HTERT RPE-1 (cell line): Measurements from ENCODE around the gene PIGH.
"Not testable (repeated sequence)": the region's sequence is repeated elsewhere in the genome, so short reads cannot be mapped to it uniquely, and the experiment has no call there.

Source experiments
- in situ Hi-C: fragments of 300-500 bp; cut with MboI; formaldehyde crosslinking; loops from 4 replicates; pipeline ENCODE4 v1.14.3; 2020; ENCODE audit warnings: low sequenced_read_pairs

Gene PIGH

DNA sequence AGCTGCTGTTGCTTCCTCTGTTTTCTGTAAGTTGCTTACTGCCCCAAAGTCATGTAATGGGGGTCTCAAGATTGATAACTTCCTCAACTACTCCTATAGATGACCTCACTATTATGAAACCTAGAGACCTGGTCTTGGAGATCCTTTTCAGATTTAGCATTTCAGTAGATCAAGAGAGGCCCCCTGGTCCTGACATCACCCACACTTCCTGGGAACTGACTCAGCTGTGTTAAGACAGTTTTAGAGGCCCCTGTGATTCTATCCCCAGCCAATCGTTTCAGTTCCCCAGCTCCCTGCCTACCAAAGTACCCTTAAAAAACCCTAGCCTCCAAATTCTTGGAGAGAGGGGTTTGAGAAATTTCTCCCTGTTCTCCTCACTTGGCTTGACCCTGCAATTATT, 10.4 kb upstream of the PIGH start:
- in situ Hi-C loops = no loop called here

DNA sequence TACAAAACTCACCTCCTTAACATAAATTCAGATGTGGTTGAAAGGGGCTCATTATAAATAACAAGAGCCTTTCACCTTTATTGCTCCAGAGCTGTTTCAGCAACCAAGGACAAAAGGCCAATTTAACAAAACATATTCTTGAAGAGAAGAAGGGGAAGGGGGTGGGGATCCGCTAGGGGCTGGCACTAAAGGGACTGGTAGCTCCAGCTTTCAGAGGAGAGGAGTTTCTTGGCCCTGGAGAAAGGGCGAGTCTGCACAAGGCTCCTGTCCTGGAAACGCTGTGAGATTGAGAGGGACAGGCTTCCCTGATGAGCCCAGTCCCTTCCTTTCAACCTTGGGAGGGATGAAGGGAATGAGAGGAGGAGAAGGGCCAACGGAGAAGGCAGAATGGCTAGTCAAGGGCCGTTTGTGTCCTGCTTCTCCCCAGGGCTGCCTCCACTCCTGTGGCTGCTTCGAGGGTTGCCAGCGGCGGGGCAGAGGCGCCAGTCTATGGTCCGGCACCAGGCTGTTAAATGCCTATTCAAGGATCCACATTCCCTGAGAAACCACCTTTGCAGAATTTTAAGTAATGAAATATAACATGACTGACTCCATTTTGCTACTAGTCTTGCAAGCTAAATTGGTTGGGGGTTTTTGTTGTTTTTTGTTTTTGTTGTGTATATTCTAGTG, 9.7 kb upstream of the PIGH start:
- in situ Hi-C loops = no loop called here

GRCh38 chr14:67607646-67608045, 7.6 kb upstream of the PIGH start:
- in situ Hi-C loops = no loop called here

GRCh38 chr14:67602995-67603545, 3.0 kb upstream of the PIGH start:
- in situ Hi-C loops = no loop called here

- in situ Hi-C loops = no loop called here
Observed at GRCh38 chr14:67602076-67602475, 2.0 kb upstream of the PIGH start.

GRCh38 chr14:67600562-67600974, 500 bp upstream of the PIGH start:
- in situ Hi-C loops = not testable (repeated sequence)

DNA sequence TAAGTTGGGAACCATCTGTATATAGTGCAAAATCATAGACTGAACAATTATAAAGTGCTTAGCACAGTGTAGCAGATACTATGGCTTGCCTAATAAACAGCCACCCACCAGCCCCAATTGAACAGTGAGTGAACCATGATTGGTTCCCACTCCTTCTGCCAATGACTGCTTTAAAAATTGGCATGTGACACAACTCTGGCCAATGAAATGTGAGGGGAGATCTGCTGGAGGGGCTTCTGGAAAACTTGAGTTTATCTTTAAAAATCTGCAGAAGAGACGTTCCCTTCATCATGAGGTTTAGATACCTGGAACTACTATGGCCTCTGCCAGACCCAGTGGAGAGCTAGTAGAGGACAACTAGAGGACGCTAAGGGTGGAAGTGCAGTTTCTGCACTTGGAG, 4.7 kb downstream of the PIGH start:
- in situ Hi-C loops = no loop called here

DNA sequence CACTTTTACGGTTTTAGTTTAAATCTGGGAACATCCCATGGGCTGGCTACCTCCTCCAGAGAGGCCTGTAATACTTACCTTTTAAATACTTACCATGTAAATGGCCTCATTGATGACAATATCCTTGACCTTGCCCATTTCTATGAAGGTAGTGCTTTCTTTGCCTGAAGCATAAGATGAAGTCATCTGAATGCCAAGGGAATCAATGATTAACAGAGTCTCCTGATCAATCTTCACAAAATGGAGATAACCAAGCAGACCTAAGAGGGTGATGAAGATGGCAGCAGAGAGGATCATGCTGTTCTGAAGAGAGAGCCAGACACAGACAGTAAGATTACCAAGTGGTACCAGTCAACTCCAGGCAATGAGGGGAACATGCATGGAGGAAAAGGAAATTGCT, 6.4 kb downstream of the PIGH start:
- in situ Hi-C loops = not testable (repeated sequence)

DNA sequence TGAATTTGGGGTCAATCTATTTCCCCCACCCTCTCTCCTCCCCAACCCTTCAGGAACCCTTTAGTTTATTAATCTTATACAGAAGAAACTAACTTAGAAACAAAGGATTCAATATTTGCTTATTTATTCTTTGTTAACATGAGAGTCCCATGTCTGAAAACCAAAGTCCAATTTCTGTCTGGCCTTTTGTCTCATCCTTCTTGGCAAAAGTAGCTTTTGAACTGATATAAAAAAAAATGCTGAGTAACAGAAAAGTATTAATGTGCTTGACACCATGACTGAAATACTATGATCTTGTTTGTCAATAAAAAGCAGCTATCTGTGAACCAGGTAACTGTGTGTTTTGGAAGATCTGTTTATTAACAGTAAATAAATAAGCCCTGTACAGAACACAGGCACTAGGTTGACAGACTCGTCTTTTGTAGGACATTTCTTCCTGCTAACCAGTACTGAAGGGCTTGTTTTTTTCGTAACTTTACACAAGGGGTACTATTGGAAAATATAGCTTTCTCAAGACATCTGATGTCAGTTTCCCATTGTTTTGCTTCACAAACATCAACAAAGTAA, 10.8 kb downstream of the PIGH start:
- in situ Hi-C loops = no loop called here

GRCh38 chr14:67586369-67586768, 13.7 kb downstream of the PIGH start:
- in situ Hi-C loops = no loop called here

DNA sequence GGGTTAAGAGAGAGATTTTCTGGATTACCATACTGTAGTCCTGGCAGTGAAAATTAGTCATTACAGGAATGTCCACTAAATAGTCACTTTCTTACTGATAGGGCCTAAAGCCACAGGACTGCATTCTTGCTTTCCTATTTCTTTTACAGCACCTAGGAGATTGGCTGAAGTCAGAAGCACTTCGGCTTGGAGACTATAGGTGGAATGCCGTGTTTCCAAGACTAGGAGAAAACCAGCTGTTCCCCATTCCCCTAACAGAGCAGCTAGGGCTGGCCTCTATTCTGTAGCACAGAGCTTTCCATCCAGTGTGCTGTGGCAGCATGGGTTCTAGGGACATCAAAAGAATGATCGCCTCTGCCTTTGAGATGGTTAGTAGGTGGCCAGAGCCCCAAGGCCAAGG, 15.1 kb downstream of the PIGH start:
- in situ Hi-C loops = no loop called here

DNA sequence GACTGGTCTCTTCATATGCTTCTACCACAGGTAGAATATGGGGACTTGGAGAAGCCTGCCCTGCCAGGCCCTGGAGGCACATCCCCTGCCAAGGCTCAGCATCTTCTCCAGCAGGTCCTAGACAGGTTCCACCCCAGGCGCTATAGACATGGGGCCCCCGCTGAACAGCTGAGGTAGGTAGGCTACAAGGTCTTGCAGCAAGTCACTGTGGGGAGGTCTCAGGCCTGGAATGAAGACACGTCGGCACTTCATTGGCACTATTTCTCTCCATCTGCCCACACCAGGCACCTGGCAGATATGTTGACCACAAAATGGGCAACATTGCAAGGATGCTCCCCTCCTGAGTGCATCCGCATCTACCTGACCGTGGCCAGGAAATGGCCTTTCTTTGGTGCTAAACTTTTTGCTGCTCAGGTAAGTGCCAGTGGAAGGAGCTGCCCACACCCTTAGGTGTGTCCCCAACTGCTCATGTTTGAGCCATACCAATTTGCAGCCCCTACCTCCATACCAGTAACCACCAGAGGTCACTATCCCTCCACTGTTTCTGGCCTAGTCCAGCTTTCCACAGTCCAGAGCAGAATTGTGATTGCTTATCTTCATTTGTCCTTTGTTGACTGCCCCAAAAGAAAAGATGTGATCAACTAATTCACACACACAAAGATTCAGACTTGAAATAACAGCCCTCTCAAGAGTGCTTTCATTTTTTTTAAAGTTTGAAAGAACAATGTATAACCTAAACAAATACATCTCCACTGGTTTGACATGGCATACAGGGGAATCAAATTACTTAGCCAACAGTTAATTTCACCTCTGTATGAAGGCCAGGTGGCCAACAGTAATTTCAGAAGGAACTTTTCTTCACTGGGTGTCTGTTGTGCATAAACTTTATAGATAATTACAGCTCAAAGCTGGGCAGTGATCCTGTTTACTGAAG, 16.1 kb downstream of the PIGH start:
- in situ Hi-C loops = no loop called here

DNA sequence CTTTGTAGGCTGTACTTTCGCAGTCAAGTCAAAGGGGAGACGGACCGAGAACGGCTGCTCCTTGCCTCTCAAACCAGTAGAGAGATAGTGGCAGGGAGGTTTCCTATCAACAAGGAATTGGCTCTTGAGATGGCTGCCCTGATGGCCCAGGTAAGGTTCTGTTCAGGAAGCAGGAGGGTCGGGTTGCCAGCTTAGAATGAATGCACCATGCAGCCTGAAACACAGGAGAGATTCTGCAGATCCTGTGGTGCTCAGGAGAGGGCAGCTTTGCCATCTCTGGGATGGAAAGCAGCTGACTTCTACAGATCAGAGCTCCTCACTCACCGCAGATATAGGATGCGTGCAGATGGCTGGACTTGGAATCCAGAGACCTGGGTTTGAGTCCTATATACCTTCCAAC, 18.0 kb downstream of the PIGH start:
- in situ Hi-C loops = no loop called here

- in situ Hi-C loops = no loop called here
Observed at GRCh38 chr14:67581643-67582042, 18.4 kb downstream of the PIGH start.

DNA sequence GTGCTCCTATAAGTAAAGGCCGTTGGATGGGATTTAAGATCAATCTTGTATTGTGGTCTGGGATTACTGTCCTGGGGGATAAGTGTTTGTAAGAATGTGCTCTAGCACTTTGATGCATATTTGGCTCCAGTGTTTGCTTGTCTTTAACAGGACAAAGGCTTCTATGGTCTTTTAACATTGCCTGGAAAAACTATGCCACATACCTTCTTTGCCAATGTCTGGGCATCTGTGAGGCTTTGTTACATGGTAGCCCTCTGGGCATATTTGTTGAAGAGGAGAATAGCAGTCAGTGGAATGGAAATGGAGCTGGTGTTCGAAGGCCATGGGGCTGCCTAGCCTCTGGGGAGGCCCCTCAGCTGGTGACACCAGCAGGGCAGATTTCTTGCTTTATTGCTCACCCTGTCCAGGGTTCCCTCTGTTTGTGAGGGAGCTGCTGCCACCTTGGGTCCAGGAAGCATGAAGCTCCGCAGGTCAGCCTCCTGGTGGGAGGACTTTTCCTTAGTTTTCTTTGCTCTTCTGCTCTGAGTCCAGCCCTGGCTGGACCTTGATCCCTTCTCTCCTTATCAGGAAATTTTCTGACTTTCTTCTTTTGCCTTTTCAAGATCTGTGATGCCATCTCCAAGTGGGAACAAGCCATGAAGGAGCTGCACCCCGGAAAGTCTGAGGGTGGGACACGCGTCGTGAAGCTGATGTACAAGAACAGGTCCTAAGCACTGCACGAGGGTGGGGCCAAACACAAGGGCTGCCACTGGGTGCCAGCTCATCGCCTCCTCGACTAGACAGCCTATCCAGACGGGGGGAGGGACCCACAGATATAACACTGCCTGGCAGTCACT, 19.5 kb downstream of the PIGH start:
- in situ Hi-C loops = no loop called here

DNA sequence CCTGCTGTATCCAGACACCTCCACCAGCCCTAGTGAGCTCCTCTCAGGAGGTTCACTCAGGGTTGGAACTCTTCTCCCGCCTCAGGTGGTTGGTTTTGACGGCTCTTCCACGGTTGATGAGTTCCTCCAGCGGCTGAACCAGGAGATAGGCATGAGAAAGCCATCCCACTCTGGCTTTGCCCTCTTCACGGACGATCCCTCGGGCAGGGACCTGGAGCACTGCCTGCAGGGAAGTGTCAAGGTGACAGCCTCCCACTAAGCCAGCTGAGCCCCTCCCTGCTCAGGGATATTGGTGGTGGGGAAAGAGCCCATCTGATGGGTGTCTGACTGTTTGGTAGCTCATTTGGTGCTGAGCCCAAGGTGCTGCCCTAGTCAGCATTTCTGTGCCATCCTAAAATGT, 20.4 kb downstream of the PIGH start:
- in situ Hi-C loops = no loop called here

DNA sequence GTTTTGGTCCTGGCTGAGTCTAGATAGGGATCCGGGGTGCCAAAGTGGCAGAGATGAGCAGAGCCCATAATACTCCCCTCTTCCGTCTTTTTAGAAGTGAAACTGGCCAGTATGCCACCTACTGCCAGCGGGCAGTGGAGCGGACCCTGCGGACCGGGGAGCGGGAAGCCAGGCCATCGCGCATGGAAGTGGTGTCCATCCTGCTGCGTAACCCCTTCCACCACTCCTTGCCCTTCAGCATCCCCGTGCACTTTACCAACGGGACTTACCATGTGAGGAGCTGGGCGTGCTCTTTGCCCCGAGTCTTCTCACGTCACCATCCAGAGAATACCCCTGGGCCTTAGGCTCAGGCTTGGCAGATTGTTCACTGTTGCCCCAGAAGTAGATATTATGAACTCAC, 21.0 kb downstream of the PIGH start:
- in situ Hi-C loops = no loop called here

DNA sequence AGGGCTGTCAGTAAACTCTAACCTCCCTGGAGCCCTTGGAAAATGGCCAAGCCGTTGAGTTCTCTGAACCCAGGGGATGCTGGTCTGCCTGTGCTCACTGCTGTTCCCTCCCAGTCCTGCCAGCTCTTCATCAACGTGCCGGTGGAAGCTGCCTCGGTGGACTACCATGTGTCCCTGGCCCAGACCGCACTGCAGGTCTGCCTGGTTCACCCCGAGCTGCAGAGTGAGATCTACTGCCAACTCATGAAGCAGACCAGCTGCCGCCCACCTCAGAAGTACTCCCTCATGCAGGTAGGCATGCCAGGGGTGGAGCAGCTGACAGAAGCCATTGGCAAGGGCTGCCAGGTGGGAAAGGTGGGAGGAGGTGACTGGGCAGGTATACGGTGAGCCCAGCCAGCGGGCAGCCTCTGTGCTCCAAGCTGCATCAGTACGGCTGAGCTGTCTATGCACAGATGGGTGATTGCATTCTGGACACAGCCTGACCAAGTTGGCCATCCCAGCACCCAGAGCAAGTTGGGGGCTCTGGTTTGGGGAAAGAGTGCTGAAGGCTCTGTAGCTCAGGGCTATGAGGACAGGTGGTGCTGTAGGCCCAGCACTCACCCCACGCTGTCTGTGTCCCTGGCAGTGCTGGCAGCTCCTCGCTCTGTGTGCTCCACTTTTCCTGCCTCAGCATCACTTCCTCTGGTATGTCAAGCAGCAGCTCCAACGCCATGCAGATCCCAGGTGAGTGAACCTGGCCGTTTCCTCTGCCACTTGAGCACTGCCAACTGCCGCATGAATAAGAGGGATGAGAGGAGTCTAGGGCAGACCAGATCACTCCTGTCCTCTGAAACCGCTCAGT, 21.9 kb downstream of the PIGH start:
- in situ Hi-C loops = no loop called here

GRCh38 chr14:67577181-67577808, 22.8 kb downstream of the PIGH start:
- in situ Hi-C loops = no loop called here
